GM13976 (cell line): Measurements from ENCODE around the gene BRD1.
A peak's percentile ranks its signal among the peaks of the same experiment; 100 is the strongest.

ENCODE experiments used
- DNase-seq: peaks from one replicate; pipeline ENCODE4 v3.0.0; 2012; ENCODE audit warnings: low spot score
- CTCF ChIP-seq: IDR thresholded peaks from 2 replicates; pipeline ENCODE4 v1.5.1; 2012; ENCODE audit warnings: borderline replicate concordance, mild to moderate bottlenecking; ENCODE audit not compliant: insufficient read depth; ENCODE audit errors: extremely low read depth, missing control alignments, control extremely low read depth
- in situ Hi-C: fragments of 300-500 bp; cut with MboI; formaldehyde crosslinking; loops from one replicate; pipeline ENCODE4 v1.12.0; 2022; ENCODE audit warnings: low sequenced_read_pairs, mixed read lengths, inconsistent platforms; ENCODE audit not compliant: unreplicated experiment

BRD1 gene

DNA sequence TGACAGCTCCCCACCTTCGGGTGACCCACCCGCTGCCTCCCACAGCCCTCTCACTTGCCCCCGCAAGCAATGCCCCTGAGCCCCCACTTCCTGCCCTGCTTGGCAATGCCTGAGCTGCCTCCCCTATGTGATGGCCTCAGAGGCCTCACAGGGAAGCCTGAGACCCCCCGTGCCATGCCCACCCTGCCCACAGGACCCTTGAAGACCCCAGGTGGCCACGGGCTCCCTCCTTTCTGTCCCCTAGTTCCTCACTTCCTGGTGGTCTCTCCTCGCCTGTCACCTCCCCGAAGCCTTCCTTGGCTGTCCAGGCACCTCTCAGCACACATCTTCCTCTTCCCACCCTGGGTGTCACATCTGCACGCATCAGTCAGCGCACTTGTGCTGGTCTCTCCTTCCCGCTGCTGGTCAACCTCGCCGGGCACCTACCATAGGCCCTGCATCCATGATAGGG lies 90.5 kb downstream of the BRD1 start:
- in situ Hi-C loops, result no loop called here
- no peak for DNase-seq
- no peak for TF ChIP-seq CTCF

GRCh38 chr22:49736538-49736937 lies 91.1 kb downstream of the BRD1 start:
- in situ Hi-C loops, result no loop called here
- DNase-seq, result peak; percentile 15
- TF ChIP-seq CTCF, result no peak

GRCh38 chr22:49735901-49736421 lies 91.7 kb downstream of the BRD1 start:
- in situ Hi-C loops, result no loop called here
- DNase-seq, result peak; percentile 13
- TF ChIP-seq CTCF, result no peak

DNA sequence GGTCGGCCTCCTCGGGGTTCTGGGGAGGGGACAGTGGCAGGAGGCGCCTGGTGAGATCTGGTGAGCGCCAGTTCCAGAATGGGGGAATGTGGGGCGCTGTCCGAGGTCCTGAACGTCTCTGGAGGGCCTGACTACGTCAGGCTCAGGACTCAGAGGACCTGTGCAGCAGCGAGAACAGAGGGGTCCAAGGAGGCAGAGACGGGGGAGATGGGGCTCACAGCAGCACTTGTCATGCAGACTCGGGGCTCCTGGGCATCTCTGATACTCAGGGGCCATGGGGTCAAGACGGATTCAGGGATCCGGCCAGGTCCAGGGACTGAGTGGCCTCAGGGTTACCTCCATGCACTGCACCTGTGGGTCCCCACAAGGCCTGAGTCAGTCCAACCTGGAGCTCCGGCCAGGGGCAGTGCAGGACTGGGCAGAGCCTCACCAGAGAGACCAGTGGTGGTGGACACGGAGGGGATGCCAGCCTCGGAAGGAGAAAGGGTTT lies 92.2 kb downstream of the BRD1 start:
- peak; percentile 56 for DNase-seq
- in situ Hi-C loops, result no loop called here
- no peak for TF ChIP-seq CTCF

DNA sequence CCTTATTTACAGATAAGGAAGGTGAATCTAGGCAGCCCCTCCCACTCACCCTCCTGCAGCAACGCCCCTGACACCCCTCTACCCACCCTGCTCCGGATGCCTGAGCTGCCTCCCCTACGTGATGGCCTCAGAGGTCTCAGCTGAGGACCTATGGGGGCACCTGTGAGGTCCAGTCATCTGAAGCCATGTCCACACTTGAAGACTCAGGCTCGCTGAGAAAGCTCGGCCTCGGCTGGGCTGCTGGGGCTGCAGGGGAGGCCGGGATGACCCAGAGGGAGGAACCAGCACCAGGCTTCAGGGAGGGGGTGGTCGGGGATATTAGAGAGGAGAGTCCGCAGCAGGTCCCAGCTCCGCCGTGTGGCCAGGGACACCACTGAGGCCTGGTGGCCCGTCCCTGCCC lies 92.8 kb downstream of the BRD1 start:
- in situ Hi-C loops, result no loop called here
- no peak for TF ChIP-seq CTCF
- DNase-seq, result no peak

DNA sequence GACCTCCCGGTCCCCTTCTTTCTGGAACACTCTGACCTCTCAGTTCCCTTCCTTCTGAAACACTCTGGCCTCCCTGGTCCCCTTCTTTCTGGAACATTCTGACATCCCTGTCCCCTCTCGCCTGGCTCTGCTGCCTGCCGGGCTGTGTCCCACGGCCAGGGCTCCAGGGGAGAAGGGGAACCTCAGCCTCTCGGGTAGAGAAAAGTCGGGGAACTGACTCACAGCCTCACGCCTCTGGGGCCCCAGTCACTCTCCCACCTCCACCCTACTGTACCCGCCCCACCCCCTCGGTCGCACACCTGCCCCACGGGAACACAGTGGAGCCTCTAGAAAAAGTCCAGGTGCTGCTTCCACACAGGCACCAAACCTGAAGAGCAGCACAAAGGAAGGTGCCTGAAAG lies 93.3 kb downstream of the BRD1 start:
- TF ChIP-seq CTCF, result no peak
- in situ Hi-C loops, result no loop called here
- no peak for DNase-seq
